ENCODE measurements around the gene KRTAP10-9.
"Not testable (repeated sequence)": the region's sequence is repeated elsewhere in the genome, so short reads cannot be mapped to it uniquely, and the experiment has no call there.

Gene KRTAP10-9

DNA sequence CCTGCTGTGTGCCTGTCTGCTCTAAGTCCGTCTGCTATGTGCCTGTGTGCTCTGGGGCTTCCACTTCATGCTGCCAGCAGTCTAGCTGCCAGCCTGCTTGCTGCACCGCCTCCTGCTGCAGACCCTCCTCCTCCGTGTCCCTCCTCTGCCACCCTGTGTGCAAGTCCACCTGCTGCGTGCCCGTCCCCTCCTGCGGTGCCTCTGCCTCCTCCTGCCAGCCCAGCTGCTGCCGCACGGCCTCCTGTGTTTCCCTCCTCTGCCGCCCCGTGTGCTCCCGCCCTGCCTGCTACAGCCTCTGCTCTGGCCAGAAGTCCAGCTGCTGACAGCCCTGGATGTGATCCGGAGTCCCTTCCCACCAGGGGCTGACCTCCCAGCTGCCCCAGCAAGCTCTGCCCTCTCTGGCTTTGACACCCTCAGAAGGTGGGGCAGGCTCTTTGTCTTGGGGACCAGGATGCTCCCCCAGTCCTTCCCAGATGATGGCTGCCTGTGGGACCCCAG is 11.0 kb downstream of the KRTAP10-9 start:
- not testable (repeated sequence) for H3K4me3 ChIP-seq (ENCODE audit: low read depth, low read length); H3K9ac ChIP-seq (ENCODE audit: low read depth, low read length); H3K4me1 ChIP-seq (ENCODE audit: control insufficient read depth, insufficient read depth, low read length); H3K36me3 ChIP-seq (ENCODE audit: control insufficient read depth, insufficient read depth, low read length); H3K27me3 ChIP-seq (ENCODE audit: control insufficient read depth, insufficient read depth, low read length); H3K9me3 ChIP-seq (ENCODE audit: control insufficient read depth, insufficient read depth, low read length)

DNA sequence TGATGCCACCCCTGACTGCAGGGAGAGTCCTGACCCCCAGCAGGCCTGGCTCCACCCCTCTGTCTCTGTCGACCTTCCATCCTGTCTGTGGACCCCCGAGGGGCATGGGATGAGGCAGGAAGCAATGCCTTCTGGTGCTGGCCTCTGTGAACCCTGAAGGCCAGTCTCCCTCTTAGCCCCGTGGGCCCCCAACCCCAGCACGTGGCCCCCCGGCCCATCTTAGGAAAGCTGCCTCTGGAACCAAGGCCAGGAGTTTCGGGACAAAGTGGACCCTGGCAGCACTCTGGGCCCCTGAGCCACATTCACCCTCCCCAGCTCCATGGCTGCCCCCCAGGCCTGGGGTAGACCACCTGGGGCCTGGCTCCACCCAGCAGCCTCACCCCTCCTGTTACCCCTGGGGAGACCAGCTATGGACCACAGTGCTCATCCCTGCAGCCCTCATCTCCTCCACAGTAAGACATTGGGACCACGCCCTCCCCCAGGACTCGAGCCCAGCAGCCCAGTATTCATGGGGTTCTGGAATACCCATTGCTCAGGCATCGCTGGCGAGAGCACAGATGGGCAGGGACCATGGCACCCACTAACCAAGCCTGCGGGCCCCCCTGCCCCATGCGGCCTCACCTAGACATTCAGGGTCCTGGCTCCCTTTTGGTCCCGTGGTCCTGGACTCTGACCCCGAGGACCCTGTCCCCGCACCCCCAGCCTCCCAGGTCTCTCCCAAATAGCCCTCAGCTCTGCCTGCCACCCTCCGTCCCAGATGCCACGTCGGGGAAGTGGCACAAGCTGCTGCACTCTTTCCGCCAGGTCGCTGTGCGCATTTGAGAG is 11.8 kb downstream of the KRTAP10-9 start:
- H3K36me3 ChIP-seq (ENCODE audit: control insufficient read depth, insufficient read depth, low read length); H3K4me1 ChIP-seq (ENCODE audit: control insufficient read depth, insufficient read depth, low read length); H3K4me3 ChIP-seq (ENCODE audit: low read depth, low read length); H3K27me3 ChIP-seq (ENCODE audit: control insufficient read depth, insufficient read depth, low read length); H3K9me3 ChIP-seq (ENCODE audit: control insufficient read depth, insufficient read depth, low read length); H3K9ac ChIP-seq (ENCODE audit: low read depth, low read length): not testable (repeated sequence)

GRCh38 chr21:44639331-44639655 is 12.4 kb downstream of the KRTAP10-9 start:
- Histone ChIP-seq H3K4me1 (ENCODE audit: control insufficient read depth, insufficient read depth, low read length) (no peaks in the 10 kb centered on the region), H3K4me3 (ENCODE audit: low read depth, low read length) (no peak overlapping the region), H3K27me3 (ENCODE audit: control insufficient read depth, insufficient read depth, low read length) (no peaks in the 10 kb centered on the region), H3K9ac (ENCODE audit: low read depth, low read length) (no peak overlapping the region), H3K36me3 (ENCODE audit: control insufficient read depth, insufficient read depth, low read length) (no peaks in the 10 kb centered on the region), H3K9me3 (ENCODE audit: control insufficient read depth, insufficient read depth, low read length) (no peaks in the 10 kb centered on the region)

DNA sequence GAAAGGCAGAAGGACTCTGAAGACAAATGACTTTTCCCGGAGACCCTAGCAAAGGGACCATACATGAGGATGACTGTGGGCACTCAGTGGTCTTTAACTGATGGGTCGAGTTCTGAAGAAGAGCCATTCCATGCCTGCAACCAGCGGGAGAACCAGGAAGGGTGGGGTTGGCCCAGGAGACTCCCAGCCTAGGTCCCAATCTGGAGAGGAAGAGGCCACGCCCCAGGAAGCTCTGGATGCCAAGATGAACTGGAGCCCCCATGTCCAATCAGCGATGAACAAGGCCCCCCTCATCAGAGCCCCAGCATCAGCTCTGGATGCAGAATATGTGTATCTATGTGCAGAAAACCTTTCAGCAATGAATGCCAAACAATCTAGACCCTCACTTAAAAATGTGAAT is 13.9 kb downstream of the KRTAP10-9 start:
- H3K9me3 ChIP-seq (ENCODE audit: control insufficient read depth, insufficient read depth, low read length), result no peaks in the 10 kb centered on the region
- H3K27me3 ChIP-seq (ENCODE audit: control insufficient read depth, insufficient read depth, low read length), result no peaks in the 10 kb centered on the region
- H3K9ac ChIP-seq (ENCODE audit: low read depth, low read length), result no peak overlapping the region
- no peaks in the 10 kb centered on the region for H3K36me3 ChIP-seq (ENCODE audit: control insufficient read depth, insufficient read depth, low read length)
- no peak overlapping the region for H3K4me3 ChIP-seq (ENCODE audit: low read depth, low read length)
- H3K4me1 ChIP-seq (ENCODE audit: control insufficient read depth, insufficient read depth, low read length), result no peaks in the 10 kb centered on the region

DNA sequence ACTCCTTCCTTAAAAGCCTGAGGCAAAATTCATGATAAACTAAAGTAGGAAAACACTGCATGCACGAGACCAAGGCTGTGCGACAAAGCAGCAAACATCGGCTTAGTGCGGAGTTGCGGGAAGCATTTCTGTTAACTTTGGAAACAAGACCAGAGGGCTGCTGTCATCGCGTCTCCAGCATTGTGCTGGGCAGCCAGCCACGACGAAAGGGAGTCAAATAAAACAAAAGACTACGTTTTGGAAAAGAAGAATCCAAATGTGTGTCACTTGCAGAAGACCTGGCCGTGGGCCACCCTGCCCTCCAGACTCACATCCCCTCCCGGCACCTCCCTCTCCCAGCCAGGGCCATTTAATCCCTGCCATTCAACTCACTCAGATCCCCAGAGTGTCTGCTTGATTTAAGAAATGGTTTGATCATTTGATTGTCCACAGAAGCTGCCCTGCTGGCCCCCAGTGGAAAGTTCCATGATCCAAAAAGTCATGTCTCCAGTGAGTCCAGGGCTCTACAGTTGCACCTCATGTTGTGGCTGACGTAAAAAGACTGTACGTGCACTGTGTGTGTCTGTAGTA is 16.9 kb downstream of the KRTAP10-9 start:
- H3K9ac ChIP-seq (ENCODE audit: low read depth, low read length), result no peak overlapping the region
- H3K27me3 ChIP-seq (ENCODE audit: control insufficient read depth, insufficient read depth, low read length), result no peaks in the 10 kb centered on the region
- H3K4me1 ChIP-seq (ENCODE audit: control insufficient read depth, insufficient read depth, low read length), result no peaks in the 10 kb centered on the region
- H3K4me3 ChIP-seq (ENCODE audit: low read depth, low read length), result no peak overlapping the region
- H3K9me3 ChIP-seq (ENCODE audit: control insufficient read depth, insufficient read depth, low read length), result no peaks in the 10 kb centered on the region
- H3K36me3 ChIP-seq (ENCODE audit: control insufficient read depth, insufficient read depth, low read length), result no peaks in the 10 kb centered on the region

- H3K4me1 ChIP-seq (ENCODE audit: control insufficient read depth, insufficient read depth, low read length), result no peaks in the 10 kb centered on the region
Observed at GRCh38 chr21:44644878-44645277, 18.0 kb downstream of the KRTAP10-9 start.

GRCh38 chr21:44646366-44647221 is 19.7 kb downstream of the KRTAP10-9 start, which contains the start of gene KRTAP10-11:
KRTAP10-11 (plus strand) TSS chr21:44646414; CDS start chr21:44646459, 45 bp downstream.
- not testable (repeated sequence) for H3K4me3 ChIP-seq (ENCODE audit: low read depth, low read length); H3K4me1 ChIP-seq (ENCODE audit: control insufficient read depth, insufficient read depth, low read length); H3K27me3 ChIP-seq (ENCODE audit: control insufficient read depth, insufficient read depth, low read length); H3K9me3 ChIP-seq (ENCODE audit: control insufficient read depth, insufficient read depth, low read length); H3K36me3 ChIP-seq (ENCODE audit: control insufficient read depth, insufficient read depth, low read length)
- peak within 1 kb of the TSS; percentile 2 for H3K9ac ChIP-seq (ENCODE audit: low read depth, low read length)

More at GRCh38 chr21:44644878-44645277, 18.0 kb downstream of the KRTAP10-9 start:
- Histone ChIP-seq H3K9me3 (ENCODE audit: control insufficient read depth, insufficient read depth, low read length) (no peaks in the 10 kb centered on the region), H3K9ac (ENCODE audit: low read depth, low read length) (no peak overlapping the region), H3K36me3 (ENCODE audit: control insufficient read depth, insufficient read depth, low read length) (no peaks in the 10 kb centered on the region), H3K27me3 (ENCODE audit: control insufficient read depth, insufficient read depth, low read length) (no peaks in the 10 kb centered on the region), H3K4me3 (ENCODE audit: low read depth, low read length) (no peak overlapping the region)

DNA sequence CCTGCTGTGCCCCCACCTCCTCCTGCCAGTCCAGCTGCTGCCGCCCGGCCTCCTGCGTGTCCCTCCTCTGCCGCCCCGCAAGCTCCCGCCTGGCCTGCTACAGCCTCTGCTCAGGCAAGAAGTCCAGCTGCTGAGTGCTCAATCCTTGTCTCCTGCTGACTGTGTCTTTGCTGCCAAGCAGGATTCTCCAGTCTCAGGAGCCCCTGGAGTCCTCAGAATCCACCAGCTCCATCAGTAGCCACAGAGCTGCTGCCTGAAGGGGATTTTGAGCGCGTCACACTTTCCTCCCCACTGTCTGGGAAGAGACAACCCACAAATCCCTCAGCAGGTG is 20.3 kb downstream of the KRTAP10-9 start:
- H3K27me3 ChIP-seq (ENCODE audit: control insufficient read depth, insufficient read depth, low read length), result no peaks in the 10 kb centered on the region
- H3K4me3 ChIP-seq (ENCODE audit: low read depth, low read length), result no peak overlapping the region
- H3K4me1 ChIP-seq (ENCODE audit: control insufficient read depth, insufficient read depth, low read length), result no peaks in the 10 kb centered on the region
- no peaks in the 10 kb centered on the region for H3K9me3 ChIP-seq (ENCODE audit: control insufficient read depth, insufficient read depth, low read length)
- peak overlapping the region; percentile 2 for H3K9ac ChIP-seq (ENCODE audit: low read depth, low read length)
- H3K36me3 ChIP-seq (ENCODE audit: control insufficient read depth, insufficient read depth, low read length), result no peaks in the 10 kb centered on the region

DNA sequence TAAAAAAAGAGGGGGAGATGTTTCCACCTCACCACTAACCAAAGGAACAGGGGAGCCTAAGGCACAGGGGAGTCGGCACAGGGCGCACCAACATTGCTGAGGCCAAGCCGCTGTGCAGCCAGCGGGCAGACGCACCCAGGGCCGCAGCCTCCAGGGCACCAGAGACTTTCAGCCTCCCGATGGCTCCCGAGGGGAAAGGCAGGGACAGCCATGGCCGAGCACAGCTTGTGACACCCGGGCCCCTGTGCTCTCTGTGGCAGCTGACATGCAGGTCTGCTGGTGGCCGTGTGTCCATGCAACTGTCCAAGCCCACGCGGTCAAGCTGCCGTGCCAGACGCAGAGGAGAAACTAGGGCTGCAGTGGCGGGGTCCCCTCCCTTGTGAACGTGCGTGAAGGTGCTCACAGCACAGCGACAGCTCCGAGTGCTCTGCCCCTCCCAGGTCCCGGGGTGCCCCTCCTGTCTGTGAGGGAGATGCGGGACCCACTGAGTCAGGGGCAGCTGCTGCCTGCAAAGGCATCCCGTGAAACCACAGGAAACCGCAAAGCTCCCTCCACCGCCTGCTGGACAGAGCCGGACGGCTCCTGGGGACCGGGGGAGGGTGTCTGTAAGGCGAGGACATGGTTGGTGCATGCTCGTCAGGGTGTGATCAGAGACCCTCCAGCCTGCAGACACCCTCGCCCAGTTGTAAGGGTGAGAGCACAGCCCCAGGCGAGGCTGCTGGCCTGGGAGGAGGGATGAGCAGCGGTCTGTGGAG is 21.8 kb downstream of the KRTAP10-9 start:
- H3K9me3 ChIP-seq (ENCODE audit: control insufficient read depth, insufficient read depth, low read length), result no peaks in the 10 kb centered on the region
- no peaks in the 10 kb centered on the region for H3K36me3 ChIP-seq (ENCODE audit: control insufficient read depth, insufficient read depth, low read length)
- H3K27me3 ChIP-seq (ENCODE audit: control insufficient read depth, insufficient read depth, low read length), result no peaks in the 10 kb centered on the region
- H3K4me1 ChIP-seq (ENCODE audit: control insufficient read depth, insufficient read depth, low read length), result no peaks in the 10 kb centered on the region
- H3K4me3 ChIP-seq (ENCODE audit: low read depth, low read length), result no peak overlapping the region
- H3K9ac ChIP-seq (ENCODE audit: low read depth, low read length), result no peak overlapping the region

DNA sequence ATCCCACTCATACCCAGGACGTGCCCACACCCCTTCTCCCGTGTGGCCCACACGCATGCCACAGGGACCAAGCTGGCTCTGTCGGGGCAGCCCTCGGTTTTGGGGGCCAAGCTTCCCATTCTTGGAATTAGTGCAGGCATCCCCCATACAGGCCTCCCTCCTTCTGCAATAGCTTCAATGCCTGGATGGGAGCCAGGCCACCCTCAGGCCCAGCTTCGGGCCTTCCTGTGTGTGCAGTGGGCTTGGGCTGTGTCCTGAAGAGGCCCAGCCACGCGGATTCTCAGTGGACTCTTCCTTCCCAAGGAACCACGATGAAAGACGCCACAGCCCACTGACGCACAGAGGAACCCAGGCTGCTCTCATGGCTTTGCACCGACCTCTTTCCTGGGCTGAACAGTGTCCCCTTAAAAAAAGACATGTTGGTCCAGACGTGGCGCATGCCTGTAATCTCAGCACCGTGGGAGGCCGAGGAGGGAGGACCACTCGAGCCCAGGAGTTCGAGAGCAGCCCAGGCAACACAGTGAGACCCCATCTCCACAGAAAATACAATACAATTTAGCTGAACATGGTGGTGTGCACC is 22.7 kb downstream of the KRTAP10-9 start:
- Histone ChIP-seq H3K27me3 (ENCODE audit: control insufficient read depth, insufficient read depth, low read length) (no peaks in the 10 kb centered on the region), H3K36me3 (ENCODE audit: control insufficient read depth, insufficient read depth, low read length) (no peaks in the 10 kb centered on the region), H3K4me3 (ENCODE audit: low read depth, low read length) (no peak overlapping the region)

More for the DNA sequence above, 22.7 kb downstream of the KRTAP10-9 start:
- H3K4me1 ChIP-seq (ENCODE audit: control insufficient read depth, insufficient read depth, low read length), result no peaks in the 10 kb centered on the region
- no peaks in the 10 kb centered on the region for H3K9me3 ChIP-seq (ENCODE audit: control insufficient read depth, insufficient read depth, low read length)
- H3K9ac ChIP-seq (ENCODE audit: low read depth, low read length), result no peak overlapping the region
